SU-DHL-6 (cell line): ENCODE results near the gene SLFN14.

Source experiments
- H2AFZ ChIP-seq: fragments of 200-600 bp; sonication (generic); 2 replicates; pipeline ENCODE4 v1.6.1; 2014; ENCODE audit warnings: low read depth, mild to moderate bottlenecking, moderate library complexity, mixed read lengths, antibody characterized with exemption, low read length; ENCODE audit not compliant: severe bottlenecking
- H3F3A ChIP-seq: fragments of 200-600 bp; shearing (Covaris generic); 2 replicates; pipeline ENCODE4 v1.6.0; 2016; ENCODE audit warnings: antibody characterized with exemption, mild to moderate bottlenecking; ENCODE audit not compliant: insufficient read depth
- H3K27ac ChIP-seq: fragments of 200-600 bp; sonication (generic); 2 replicates; pipeline ENCODE4 v1.5.1; 2016; ENCODE audit warnings: low read depth, mild to moderate bottlenecking, low read length, moderate library complexity, mixed read lengths
- H3K27me3 ChIP-seq: fragments of 200-600 bp; sonication (generic), shearing (Covaris generic); 2 replicates; pipeline ENCODE4 v1.6.0; 2014; ENCODE audit warnings: mild to moderate bottlenecking, low read length
- H3K36me3 ChIP-seq: fragments of 200-600 bp; sonication (generic); 2 replicates; pipeline ENCODE4 v1.6.1; 2014; ENCODE audit warnings: mild to moderate bottlenecking, low read length, mixed read lengths
- H3K4me2 ChIP-seq: fragments of 300-600, 200-600 bp; shearing (Covaris generic), sonication (generic); 2 replicates; pipeline ENCODE4 v1.6.0; 2014; ENCODE audit warnings: low read length, low read depth, mild to moderate bottlenecking; ENCODE audit not compliant: poor library complexity, severe bottlenecking
- H3K4me3 ChIP-seq: fragments of 200-600 bp; sonication (generic); 2 replicates; pipeline ENCODE4 v1.5.1; 2014; ENCODE audit warnings: antibody characterized with exemption, low read length, mild to moderate bottlenecking, mixed read lengths; ENCODE audit not compliant: insufficient read depth, poor library complexity, severe bottlenecking
- H3K79me2 ChIP-seq: fragments of 200-600 bp; sonication (generic); 2 replicates; pipeline ENCODE4 v1.6.1; 2014; ENCODE audit warnings: mild to moderate bottlenecking, low read length, moderate library complexity; ENCODE audit not compliant: insufficient read depth
- H3K9ac ChIP-seq: fragments of 200-600 bp; sonication (generic); 2 replicates; pipeline ENCODE4 v1.7.0; 2014; ENCODE audit warnings: mild to moderate bottlenecking, low read length
- H3K9me2 ChIP-seq: fragments of 200-600 bp; sonication (generic); replicated peaks from 2 replicates; pipeline ENCODE4 v1.6.1; 2014; ENCODE audit warnings: low read length; ENCODE audit not compliant: insufficient read depth
- H3K9me3 ChIP-seq: fragments of 200-600 bp; sonication (generic); 2 replicates; pipeline ENCODE4 v1.6.1; 2014; ENCODE audit warnings: low read length, mixed read lengths; ENCODE audit not compliant: insufficient read depth
- H4K20me1 ChIP-seq: fragments of 200-600 bp; sonication (generic); 2 replicates; pipeline ENCODE4 v1.6.1; 2014; ENCODE audit warnings: low read depth, mild to moderate bottlenecking, antibody characterized with exemption, low read length, moderate library complexity, mixed read lengths
- EZH2phosphoT487 ChIP-seq: fragments of 200-600 bp; sonication (generic), shearing (Covaris generic); conservative IDR thresholded peaks from 2 replicates; pipeline ENCODE4 v1.6.1; 2018; ENCODE audit warnings: mild to moderate bottlenecking, antibody characterized with exemption, low read length, moderate library complexity, mixed read lengths
- TF ChIP-seq, protein P1 (sequence below): fragments of 200-600 bp; sonication (generic); IDR thresholded peaks from one replicate; pipeline ENCODE4 v1.5.1; 2017; ENCODE audit warnings: antibody characterized with exemption, mild to moderate bottlenecking, low read length, moderate library complexity; ENCODE audit not compliant: insufficient read depth, poor library complexity, severe bottlenecking

The SLFN14 gene

GRCh38 chr17:35548208-35548810 is 12.3 kb downstream of the SLFN14 start:
- Histone ChIP-seq H3K4me3 (no peak overlapping the region), H3K9ac (no peak overlapping the region), H3K27ac (no peak overlapping the region), H3K36me3 (no peaks in the 10 kb centered on the region), H3K79me2 (no peaks in the 10 kb centered on the region), H2AFZ (no peak overlapping the region), H3K9me3 (no peaks in the 10 kb centered on the region), H3F3A (no peaks in the 10 kb centered on the region), H3K4me2 (no peak overlapping the region), H3K9me2 (no peaks in the 10 kb centered on the region), H4K20me1 (no peaks in the 10 kb centered on the region), H3K27me3 (no peaks in the 10 kb centered on the region)
- TF ChIP-seq EZH2phosphoT487, result no peak
- TF ChIP-seq, protein P1, sequence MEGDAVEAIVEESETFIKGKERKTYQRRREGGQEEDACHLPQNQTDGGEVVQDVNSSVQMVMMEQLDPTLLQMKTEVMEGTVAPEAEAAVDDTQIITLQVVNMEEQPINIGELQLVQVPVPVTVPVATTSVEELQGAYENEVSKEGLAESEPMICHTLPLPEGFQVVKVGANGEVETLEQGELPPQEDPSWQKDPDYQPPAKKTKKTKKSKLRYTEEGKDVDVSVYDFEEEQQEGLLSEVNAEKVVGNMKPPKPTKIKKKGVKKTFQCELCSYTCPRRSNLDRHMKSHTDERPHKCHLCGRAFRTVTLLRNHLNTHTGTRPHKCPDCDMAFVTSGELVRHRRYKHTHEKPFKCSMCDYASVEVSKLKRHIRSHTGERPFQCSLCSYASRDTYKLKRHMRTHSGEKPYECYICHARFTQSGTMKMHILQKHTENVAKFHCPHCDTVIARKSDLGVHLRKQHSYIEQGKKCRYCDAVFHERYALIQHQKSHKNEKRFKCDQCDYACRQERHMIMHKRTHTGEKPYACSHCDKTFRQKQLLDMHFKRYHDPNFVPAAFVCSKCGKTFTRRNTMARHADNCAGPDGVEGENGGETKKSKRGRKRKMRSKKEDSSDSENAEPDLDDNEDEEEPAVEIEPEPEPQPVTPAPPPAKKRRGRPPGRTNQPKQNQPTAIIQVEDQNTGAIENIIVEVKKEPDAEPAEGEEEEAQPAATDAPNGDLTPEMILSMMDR, result no peak

GRCh38 chr17:35546487-35546886 is 14.1 kb downstream of the SLFN14 start:
- Histone ChIP-seq H3K27me3 (no peaks in the 10 kb centered on the region), H3K79me2 (no peaks in the 10 kb centered on the region), H3K9ac (no peak overlapping the region), H3K4me3 (no peak overlapping the region), H3F3A (no peaks in the 10 kb centered on the region), H3K4me2 (no peak overlapping the region), H3K9me3 (no peaks in the 10 kb centered on the region), H3K9me2 (no peaks in the 10 kb centered on the region), H2AFZ (no peak overlapping the region), H3K27ac (no peak overlapping the region), H4K20me1 (no peaks in the 10 kb centered on the region), H3K36me3 (no peaks in the 10 kb centered on the region)
- TF ChIP-seq EZH2phosphoT487, result no peak
- TF ChIP-seq, protein P1, result no peak

DNA sequence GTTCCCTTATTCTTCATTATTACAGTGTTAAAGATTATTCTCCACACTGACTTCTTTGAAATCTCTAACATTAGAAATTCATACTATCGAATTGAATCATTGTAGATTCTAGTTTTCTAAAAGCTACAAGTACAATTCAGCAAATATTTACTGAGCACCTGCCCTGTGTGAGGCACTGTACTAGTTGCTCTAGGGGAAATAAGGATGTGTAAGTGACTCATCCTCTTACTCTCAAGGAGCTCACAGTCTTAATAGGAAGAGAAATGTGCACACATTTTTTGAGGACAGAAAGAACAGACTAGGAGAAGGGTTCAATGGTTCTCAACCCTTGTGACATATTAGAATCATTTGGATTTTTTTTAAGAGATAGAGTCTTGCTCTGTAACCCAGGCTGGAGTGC is 15.5 kb downstream of the SLFN14 start:
- no peak overlapping the region for H3K9ac ChIP-seq
- no peak overlapping the region for H3K4me2 ChIP-seq
- H3K27ac ChIP-seq, result no peak overlapping the region
- H3K36me3 ChIP-seq, result no peaks in the 10 kb centered on the region
- no peak overlapping the region for H2AFZ ChIP-seq
- H4K20me1 ChIP-seq, result no peaks in the 10 kb centered on the region
- H3K79me2 ChIP-seq, result no peaks in the 10 kb centered on the region
- no peaks in the 10 kb centered on the region for H3F3A ChIP-seq
- H3K4me3 ChIP-seq, result no peak overlapping the region
- no peaks in the 10 kb centered on the region for H3K9me2 ChIP-seq
- H3K9me3 ChIP-seq, result no peaks in the 10 kb centered on the region
- H3K27me3 ChIP-seq, result no peaks in the 10 kb centered on the region
- TF ChIP-seq, protein P1, result no peak
- no peak for TF ChIP-seq EZH2phosphoT487

DNA sequence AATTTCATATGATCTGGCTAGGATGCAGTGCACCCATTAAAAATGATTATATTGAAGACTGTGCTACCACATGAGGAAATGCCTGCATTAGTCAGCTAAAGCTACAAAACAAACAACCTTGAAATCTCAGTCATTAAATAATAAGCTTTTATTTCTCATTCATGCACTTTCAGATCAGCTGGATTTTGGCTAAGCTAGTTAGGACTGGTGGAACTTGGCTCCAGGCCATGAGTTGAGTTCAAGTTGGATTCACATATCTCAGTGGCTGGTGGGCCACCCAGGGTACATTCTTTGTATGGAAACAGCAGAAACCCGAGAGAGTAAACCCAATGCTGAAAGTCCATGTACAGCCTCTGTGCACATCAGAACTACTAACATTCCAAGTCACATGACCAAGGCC is 16.8 kb downstream of the SLFN14 start:
- TF ChIP-seq EZH2phosphoT487, result no peak
- TF ChIP-seq, protein P1, result no peak
- H2AFZ ChIP-seq, result no peak overlapping the region
- H3K27ac ChIP-seq, result no peak overlapping the region
- no peaks in the 10 kb centered on the region for H3K9me2 ChIP-seq
- no peak overlapping the region for H3K4me2 ChIP-seq
- H3K9me3 ChIP-seq, result no peaks in the 10 kb centered on the region
- H3K9ac ChIP-seq, result no peak overlapping the region
- H3K36me3 ChIP-seq, result no peaks in the 10 kb centered on the region
- H3K79me2 ChIP-seq, result no peaks in the 10 kb centered on the region
- H4K20me1 ChIP-seq, result no peaks in the 10 kb centered on the region
- no peak overlapping the region for H3K4me3 ChIP-seq
- no peaks in the 10 kb centered on the region for H3K27me3 ChIP-seq
- H3F3A ChIP-seq, result no peaks in the 10 kb centered on the region
